ENCODE data around the gene ACOT7.
A peak's percentile ranks its signal among the peaks of the same experiment; 100 is the strongest.

The ACOT7 gene

DNA sequence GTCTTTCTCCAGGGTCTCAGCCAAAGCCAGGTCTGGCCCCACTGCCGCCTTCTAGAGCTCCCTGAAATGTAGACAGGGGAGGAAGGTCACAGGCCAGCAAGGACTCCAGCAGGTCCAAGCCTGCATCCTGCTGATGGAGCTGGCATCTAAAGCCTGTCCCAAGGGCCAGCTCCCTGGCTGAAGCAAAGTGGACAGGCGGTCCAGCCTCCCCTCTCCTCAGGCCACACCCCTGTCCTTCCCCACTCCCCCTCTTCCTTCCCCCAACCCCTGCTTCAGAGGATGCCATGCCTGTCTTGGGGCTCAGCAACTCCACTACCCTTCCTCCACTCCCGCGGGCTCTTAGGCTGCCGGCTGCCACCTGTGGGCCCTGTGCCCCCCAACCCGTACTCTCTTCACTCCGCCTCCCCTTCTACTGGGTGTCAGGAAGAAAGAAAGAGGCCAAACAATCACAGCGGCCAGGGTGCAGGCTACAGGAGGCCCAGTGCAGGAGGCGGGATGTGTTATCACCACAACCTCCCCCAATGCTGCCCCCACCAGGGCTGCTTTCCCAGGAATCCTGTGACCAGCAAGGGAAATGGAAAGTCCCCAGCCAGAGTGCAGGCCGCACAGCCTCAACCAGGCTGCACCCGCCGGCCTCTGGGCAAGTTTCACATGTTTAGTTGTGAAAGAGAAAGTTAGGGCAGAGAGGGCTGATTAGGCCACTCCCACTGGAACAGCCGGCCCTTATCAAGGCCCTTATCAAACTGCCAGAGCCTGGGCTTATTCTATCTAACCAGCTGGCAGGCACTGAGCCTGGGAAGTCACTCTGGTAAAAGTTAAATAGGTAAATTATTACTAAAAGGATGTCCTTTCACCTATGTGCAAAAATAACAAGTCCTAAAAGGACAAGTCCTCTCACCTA is 34.1 kb downstream of the ACOT7 start:
- peak in 2 of 4 experiments; percentile 22 to 23 for DNase-seq

- DNase-seq: peak in 1 of 4 experiments; percentile 15
Observed at GRCh38 chr1:6358757-6359201, 34.8 kb downstream of the ACOT7 start.

GRCh38 chr1:6358144-6358624 is 35.4 kb downstream of the ACOT7 start:
- DNase-seq: no peak

- DNase-seq: no peak
Observed at GRCh38 chr1:6357243-6357936, 36.2 kb downstream of the ACOT7 start.

DNA sequence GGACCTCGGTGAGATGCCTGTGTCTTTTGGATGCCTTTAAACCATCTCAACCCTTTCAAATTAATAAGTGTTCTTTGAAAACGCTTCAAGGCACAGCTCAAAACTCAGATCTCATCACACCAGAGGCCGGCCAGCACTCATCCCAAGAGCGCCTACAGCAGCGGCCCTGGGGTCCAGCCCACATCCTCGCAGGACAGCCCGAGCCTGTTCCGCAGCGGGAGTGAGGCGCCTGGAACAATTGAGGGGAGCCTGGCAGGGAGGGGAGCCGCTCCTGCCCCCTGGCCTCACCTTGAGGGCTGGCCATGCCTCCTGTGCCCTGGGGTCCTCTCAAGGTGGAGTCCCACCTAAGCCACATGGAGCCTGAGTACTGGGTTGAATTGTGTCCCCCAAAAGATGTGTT is 37.9 kb downstream of the ACOT7 start:
- no peak for DNase-seq

DNA sequence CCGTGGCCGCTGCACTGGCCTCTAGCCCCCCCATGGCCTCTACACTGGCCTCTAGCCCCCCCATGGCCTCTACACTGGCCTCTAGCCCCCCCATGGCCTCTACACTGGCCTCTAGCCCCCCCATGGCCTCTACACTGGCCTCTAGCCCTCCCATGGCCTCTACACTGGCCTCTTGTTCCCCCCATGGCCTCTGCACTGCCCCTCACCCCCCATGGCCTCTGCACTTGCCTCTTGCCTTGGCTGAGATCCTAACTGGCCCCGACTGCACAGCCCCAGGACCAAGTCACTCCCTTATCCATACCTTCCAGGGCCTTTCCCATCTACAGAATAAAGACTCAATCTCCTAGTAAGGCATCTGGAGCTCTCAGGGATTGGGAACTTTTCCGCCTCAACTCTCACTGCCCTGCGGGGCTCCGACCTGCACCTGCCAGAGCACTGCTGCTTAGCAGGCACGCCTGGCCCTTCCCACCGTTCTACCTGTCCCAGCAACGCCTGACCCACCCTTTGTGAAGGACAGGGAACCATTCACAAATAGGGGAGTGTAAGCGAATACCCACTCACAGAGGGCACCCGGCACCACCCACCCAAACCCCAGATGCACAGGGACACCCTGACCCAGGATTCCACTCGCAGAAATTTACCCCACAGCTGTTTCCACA is 38.8 kb downstream of the ACOT7 start:
- DNase-seq: no peak

DNA sequence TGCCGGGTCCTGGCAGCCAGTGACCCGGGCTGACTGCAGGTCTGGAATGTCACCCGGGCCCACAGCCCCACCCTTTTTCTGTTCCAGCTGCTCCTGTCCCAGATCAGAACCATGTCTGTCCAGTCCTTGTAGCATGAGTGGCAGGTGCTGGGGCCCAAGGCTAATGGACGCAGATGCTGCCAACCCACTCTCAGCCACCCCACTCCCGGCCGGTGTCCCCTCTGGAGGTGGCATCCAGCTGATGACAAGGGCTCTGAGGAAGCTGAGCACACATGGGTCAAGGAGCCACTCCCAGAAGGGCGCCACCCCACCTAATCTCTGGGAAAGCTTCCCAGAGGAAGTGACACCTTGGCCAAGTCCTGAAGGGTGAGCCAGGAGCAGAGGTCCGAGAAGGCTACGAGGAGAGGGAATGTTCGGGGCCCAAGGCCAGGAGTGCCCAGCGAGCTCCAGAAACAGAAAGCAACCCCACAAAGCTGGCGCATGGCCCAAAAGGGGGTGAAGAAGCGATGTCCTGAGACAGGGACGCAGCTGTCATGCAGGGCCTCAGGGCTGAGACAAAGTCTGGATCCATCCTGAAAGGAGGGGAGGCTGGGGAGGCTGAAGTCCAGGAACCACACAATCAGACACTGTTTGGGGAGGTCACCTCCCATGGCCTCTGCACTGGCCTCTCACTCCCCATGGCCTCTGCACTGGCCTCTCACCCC is 39.5 kb downstream of the ACOT7 start:
- DNase-seq: no peak

GRCh38 chr1:6353619-6353954 is 40.0 kb downstream of the ACOT7 start:
- no peak for DNase-seq

- DNase-seq: no peak
Observed at GRCh38 chr1:6352138-6352563, 41.4 kb downstream of the ACOT7 start.

- DNase-seq: no peak
Observed at GRCh38 chr1:6351480-6352137, 42.0 kb downstream of the ACOT7 start.

DNA sequence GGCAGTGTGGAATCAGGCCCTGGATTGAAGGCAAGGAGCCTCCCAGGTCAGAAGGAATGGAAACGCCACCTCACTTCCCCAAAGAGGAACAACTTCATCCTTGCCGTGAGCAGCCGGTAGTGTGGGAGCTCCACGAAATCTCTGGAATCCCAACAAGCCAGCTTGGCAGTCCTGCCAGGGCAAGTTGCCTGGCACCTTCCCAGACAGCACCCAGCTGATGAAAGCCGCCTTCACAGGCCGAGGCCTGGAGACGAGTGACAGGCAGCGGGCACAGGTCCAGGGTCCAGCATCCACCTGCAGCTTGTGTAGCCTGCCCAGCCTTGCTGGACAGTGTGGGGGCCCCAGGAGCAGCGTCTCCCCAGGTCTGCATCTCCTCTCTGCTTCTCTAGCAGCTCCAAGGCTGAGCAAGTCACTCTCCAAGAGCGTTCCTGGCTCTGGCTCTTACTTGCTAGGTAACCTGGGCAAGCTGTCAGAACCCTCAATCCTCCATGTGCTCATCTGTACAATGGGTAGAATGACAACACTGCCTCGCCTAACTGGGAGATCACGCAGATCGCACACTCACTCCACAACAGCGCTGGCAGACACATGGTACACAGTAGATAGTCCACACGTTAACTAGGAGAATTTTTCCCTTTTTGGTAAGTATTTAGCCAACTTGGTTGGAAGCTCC is 43.0 kb downstream of the ACOT7 start:
- no peak for DNase-seq

DNA sequence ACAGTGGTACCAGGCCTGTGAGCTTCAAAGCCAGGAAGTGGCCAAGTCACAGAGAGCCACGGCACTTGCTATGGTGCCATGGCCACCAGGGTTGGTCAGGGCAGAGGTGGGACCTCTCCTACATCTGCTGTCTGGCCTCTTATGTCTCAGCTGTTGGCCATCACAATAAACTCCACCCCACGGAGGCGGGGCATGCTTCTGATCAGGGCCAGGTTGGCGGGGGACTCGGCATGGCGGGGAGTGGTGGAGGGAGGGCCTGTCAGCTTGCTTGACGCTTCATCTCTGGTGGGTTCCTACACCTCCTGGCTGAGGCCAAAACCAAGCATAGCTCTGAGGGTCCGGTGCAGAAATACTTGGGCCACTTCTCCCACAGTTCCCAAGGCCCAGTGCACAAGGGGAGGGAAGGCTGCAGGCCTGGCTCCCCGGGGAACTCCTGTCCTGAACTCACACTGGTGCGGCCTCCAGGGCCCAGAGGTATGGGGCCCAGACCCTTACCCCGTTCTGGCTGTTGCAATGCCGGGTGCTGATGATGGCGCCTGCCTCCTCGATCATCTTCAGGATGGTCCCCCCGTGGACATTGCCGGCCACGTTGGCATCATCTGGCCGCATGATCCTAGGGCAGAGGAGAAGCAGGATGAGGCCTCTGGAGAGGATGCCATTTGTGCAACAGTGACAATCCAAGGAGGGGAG is 44.2 kb downstream of the ACOT7 start:
- DNase-seq: no peak

DNA sequence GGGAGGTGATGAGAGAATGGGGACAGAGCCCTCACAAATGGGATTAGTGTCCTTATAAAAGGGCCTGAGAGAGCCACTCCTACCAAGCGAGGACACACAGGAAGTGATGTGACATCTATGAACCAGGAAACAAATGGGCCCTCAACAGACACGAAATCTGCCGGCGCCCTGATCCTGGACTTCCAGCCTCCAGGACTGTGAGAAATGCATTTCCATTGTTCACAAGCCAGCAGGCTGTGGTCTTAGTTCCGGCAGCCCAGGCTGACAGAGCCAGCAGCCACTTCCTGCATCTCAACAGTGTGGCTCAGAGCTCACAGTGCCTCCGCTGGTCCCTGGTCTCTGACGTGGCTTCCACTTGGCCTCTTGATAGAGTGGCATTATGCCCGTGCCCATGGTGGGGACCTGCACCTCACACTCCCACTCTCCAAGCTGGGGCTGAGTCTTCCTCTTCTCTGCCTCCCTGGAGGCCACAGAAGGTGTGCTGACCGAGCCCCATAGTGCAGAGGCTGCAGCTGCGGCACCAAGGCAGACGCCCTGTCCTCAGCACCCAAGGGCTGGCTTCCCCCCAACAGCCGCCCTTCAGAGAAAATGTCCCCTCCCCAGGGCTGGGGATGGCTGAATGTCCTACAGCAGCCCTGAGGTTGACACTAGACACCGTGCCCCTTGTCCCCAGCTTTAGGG is 44.9 kb downstream of the ACOT7 start:
- peak in 2 of 4 experiments; percentile 24 to 27 for DNase-seq

- peak in 3 of 4 experiments; percentile 19 to 61 (median 34) for DNase-seq
Observed at GRCh38 chr1:6347641-6348487, 45.7 kb downstream of the ACOT7 start.

- DNase-seq: no peak
Observed at GRCh38 chr1:6345460-6345859, 48.1 kb downstream of the ACOT7 start.

- no peak for DNase-seq
Observed at GRCh38 chr1:6345009-6345408, 48.6 kb downstream of the ACOT7 start.

DNA sequence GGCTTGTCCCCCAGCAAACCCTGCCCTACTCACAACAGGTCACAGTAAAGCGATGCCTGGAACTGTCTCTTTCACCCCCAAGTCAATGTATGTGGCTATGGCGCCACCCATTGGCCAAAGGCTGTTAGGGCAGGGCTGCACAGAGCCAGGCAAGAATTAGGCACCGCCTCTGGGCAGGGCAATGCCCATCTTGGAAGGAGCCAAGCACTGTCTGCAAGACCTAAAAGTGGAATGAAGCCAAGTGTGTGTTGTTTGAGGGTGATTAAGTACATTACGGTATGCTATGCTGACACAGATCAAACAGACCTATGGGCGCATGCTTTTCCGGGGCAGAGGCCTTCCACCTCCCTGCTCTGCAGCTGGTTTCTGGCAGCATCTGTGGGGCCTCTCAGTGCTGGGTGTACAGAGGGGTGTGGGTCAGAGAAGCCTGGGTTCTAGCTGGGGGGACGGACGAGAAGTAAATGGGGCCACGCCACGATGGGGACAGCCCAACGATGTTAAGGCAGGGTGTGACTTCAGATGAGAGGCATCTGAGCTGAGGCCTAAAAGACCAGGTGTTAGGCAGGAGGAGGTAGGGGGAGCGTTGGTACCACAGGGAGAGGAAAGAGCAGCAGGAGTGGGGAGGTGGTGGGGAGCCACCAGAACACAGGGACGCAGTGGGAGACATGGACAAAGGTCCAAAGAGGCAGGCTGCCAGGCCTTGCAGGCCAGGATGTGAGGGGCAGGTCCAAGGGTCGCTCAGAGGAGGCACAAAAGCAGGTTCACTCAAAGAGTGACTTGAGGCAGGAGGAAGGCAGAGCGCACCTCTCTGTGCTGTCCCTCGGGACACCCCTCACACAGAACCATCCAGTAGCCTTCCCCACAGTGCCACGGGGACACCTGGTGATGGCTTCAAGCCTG is 49.8 kb downstream of the ACOT7 start:
- peak in 3 of 4 experiments; percentile 14 to 31 (median 27) for DNase-seq

GRCh38 chr1:6342056-6342455 is 51.5 kb downstream of the ACOT7 start:
- no peak for DNase-seq

Data from activated naive CD4-positive, alpha-beta T cell (primary cell).